DMS79 treated with DMSO at 0.1 percent for 48 hours (cell line): Measurements from ENCODE around the gene ENTPD3.

Source experiments
- DNase-seq: peaks from one replicate; lab custom pipeline; 2025; lab: John Stamatoyannopoulos, UW

ENTPD3 gene

DNA sequence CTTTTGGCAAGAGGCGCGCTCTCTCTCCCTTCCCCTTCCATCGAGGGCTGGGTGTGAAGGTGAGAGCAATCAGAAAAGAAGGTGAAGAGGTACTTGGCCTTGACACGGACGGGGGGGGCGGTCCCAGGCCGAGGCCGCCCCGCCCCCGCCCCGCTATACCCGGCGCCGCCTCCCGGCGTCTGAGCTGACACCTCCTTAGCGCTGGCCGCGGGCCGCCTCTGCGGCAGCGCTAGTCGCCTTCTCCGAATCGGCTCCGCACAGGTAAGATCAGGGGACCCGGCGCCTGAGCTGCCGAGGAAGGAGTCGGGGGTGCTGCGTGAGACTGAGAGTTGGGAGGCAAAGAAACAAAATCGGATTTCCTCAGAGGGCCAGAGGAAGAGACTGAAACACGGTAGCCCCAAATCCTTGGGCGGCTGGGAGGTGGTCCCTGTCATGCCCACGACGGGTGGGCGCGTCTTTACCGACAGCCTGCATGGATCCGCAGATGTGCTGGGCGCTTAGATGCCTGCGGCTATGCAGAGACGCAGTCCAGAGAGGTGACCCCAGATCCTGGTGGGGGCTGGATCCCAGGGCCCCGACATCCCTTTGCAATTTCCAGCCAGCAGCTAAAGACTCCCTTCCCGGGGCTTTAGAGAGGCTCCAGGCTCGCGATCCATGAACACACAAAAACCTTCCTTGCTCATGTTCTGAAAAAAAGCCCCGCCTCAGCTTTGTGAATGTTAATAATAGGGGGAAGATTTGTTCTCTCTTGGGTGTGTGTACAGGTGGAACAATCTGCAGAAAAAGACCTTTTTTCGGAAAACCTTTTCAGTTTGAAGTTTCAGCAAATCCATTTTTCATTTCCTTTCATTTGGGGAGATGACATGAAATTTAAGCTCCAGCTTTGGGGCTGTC lies at the start of gene ENTPD3:
TSS of gene ENTPD3 (plus strand) at position 184 of the 894 bp plus-strand sequence. CDS start 874 bp downstream, outside the sequence.
- peak; percentile 28 for DNase-seq

GRCh38 chr3:40339871-40340270 lies 47.1 kb upstream of the ENTPD3 start:
- DNase-seq = no peak

DNA sequence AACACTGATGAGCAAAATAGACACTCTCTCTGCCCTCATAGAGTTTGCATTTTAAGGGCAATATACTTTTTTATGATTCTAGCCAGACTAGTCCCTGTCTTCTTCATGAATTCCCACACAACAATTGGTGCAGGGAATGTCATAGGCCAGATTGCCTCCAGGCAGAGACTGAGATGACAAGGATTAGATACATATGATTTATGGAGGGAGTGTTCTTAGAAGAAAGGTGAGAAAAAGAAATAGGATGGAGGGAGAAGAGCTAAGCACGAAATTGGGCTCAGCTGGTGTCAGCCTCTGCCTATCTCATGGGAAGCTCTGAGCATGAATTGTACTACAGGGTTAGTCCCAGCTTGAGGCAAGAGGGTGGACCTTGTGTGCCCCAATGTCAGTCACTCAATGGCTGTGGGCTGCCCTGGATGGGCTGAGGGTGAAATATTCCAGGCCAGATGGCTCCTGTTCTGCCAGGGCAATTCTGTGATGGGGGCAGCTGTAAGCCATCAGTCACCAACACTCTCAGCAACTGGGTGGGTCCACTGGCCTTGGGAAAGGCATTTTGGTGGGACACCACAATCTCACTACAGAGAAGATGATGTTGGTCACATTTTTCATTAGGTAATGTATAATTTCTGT lies 46.3 kb upstream of the ENTPD3 start:
- no peak for DNase-seq

DNA sequence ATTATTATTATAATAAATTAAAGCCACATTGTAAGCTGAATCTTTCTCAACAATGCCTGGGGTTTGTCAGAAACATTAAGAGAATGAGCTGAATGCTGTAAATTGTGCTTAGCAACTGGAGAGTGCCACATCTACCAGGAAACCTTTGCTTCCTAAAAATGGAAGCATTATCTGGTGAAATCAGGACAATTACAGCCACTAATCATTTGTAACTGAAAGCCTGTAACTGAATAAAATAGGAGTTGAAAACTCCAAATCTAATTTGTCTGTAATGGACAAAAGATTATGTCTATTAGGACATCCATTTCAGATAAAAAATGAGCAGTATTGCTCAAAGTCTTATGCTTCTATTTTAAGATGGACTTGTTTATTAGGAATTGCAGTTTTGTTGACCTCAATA lies 45.3 kb upstream of the ENTPD3 start:
- DNase-seq = no peak

GRCh38 chr3:40350529-40350928 lies 36.5 kb upstream of the ENTPD3 start:
- no peak for DNase-seq

GRCh38 chr3:40355410-40355809 lies 31.6 kb upstream of the ENTPD3 start:
- DNase-seq = no peak

GRCh38 chr3:40358454-40358853 lies 28.5 kb upstream of the ENTPD3 start:
- DNase-seq = no peak

DNA sequence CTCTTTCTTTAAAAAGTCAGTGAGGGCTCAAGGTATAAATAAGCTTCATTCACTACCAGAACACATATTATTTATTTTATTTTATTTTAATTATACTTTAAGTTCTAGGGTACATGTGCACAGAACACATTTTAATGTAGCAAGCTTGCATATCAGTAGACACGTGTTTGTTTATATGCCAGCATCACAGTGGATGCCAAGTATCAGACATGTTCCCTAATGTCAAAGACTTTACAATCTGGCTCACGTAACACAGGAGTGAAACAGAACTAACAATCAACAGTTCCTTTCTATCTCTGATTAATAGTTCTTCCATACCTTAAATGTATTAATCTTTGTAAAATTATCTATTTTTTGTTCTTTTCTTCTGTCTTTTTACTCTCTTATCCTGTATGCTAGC lies 23.3 kb upstream of the ENTPD3 start:
- no peak for DNase-seq

DNA sequence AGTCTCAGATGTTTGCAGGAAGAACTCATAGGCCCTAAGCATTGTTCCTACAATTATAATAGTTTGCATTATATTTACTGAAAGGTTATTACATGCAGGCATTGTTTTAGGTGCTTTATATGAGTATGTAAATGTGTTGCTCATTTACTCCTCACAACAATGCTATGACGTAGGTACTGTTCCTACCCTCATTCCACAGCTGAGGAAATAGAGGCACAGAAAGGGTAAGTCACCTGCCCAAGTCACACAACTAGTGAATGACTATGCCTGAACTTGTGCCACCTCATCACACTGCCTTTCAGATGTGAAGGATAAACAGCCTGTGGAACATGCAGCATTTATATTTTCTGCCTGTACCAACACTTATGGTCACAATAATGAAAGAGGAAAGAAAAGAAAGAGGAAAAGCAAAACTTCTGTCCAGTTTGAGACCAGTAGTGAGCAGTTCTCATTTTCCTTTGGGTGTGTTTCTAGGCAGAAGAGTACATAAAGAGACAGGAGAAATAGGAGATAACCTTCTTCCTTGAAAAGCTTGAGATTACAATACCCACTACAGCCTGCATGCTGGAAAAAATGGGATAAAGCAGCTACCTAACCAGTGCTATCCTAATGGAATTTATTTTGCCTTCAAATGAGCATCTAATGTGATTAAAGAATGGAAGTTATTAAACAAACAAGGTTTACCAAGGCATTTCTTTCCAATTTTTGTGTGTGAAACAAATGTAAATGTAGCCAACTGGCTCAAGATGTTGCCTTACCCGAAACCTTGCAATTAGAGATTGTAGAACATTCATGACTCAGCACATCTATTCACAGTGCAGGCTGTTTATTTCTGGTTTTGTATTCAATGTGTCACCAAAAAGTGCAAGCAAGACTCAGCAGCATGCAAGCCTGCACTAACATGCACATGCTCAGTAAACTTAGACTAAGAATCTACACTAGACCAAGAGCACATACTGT lies 20.5 kb upstream of the ENTPD3 start:
- DNase-seq = no peak

GRCh38 chr3:40369716-40370115 lies 17.3 kb upstream of the ENTPD3 start:
- DNase-seq = no peak

DNA sequence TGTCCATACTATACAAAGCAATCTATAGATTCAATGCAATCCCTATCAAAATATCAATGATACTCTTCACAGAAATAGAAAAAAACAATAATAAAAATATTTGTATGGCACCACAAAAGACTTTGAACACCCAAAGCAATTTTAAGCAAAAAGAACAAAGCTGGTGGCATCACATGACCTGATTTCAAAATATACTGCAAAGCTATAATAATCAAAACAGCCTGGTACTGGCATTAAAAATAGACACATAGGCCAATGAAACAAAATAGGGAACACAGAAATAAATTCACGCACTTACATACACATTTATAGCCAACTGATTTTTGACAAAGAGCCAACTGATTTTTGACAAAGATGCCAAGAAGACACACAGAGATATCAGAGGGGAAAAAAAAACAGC lies 9.2 kb upstream of the ENTPD3 start:
- no peak for DNase-seq

GRCh38 chr3:40379674-40380306 lies 7.2 kb upstream of the ENTPD3 start:
- no peak for DNase-seq

DNA sequence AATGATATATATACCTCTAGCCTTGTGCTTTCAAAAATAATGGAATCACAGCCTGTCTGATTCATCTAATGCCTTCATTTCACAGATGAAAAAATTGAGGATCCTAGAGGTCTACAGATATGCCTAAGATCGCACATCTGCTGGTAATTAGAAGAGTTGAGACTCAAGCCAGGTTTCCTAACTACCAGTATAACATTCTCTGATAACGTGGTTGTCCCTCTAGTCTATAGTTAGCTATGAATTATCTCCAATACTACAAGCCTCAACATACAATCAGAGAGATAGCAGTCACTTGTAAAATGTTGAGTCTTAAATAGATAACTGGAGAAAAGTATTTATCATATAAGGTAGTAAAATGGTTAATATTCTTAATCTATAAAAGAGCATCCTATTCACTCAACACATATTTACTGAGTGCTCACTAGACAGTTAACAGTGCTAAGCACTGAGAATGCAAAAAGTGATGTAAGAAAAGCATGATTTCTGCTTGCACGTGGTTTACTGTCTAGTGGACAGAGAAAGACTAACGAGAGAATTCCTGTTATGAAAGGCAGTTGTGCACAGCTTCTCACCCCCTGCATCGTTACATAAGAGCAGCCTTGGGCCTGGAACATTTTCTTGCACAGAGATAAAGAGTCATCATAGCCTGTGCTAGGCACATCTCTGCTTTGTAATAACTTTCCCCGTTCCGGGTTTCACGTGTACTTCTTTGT lies 4.9 kb upstream of the ENTPD3 start:
- no peak for DNase-seq

- DNase-seq = no peak
Measured at GRCh38 chr3:40382617-40382979, 4.4 kb upstream of the ENTPD3 start.

DNA sequence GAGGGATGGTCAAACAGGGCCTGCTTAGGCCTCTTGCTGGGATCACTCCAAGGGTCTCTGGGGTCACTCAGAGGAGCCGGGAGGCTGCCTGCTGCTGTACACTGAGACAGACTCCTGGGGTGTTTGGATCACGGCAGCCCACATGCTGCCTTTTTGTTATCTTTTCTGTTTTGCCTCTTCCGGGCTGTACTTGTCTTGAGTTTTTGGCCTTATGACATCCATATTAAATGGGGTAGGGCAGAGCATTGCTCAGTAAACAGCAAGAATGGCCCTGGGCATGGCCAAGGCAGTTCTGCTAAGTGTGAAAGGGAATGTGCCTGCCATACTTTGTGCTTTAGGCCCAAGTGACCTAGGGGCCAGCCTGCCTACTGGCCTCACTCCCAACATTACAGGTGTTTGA lies 771 bp upstream of the ENTPD3 start:
- DNase-seq = no peak

DNA sequence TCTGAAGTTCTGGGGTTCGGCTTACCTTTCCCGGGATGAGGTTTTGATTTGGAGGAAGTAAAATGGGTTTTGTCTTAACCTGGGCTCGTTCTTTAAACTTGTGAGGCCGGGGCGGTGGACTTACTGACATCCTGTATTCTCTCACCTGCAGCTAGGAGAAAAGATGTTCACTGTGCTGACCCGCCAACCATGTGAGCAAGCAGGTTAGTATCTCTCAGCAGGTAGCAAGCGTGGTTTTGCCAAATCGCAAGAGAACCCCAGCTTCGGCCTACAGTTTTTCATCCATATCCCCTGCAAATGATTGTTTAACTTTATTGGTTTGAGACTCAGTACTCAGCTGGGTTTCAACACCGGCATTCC lies 891 bp downstream of the ENTPD3 start:
- DNase-seq = no peak

DNA sequence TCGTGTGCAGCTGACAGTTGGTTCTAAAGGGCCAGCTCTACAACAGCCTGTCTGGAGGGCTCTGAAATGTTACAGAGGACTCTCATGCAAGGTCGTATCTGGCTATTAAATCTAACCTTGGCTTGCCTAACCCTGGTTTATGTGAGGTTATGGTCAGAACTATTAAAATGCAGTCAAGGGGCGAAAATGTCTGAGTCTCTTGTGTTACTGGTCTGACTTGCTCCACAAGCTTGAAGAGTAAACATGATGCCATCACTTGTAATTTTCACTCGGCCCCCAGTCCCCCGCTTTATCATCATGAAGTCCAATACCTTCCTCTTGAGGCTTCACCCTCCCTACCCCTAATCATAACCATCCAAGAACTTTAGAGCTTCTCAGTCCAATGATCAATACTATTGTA lies 9.4 kb downstream of the ENTPD3 start:
- no peak for DNase-seq

DNA sequence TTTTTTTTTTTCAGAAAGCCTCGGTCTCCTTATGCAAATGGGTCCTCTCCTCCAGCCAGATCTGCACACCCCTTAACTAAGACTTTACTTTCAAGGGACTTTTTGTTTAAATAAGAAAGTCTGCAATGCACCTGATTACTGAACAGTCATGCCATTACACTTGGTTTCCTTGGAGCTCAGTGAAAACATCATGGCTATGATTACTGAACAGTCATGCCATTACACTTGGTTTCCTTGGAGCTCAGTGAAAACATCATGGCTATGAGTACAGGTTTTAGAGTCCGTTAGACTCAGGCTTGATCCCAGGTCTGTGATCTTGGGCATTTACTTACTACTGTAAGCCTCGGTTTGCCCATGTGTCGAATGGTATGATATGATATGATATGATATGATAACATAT lies 10.1 kb downstream of the ENTPD3 start:
- no peak for DNase-seq

GRCh38 chr3:40397912-40398311 lies 10.9 kb downstream of the ENTPD3 start:
- no peak for DNase-seq

- DNase-seq = no peak
Measured at GRCh38 chr3:40398346-40398745, 11.4 kb downstream of the ENTPD3 start.

DNA sequence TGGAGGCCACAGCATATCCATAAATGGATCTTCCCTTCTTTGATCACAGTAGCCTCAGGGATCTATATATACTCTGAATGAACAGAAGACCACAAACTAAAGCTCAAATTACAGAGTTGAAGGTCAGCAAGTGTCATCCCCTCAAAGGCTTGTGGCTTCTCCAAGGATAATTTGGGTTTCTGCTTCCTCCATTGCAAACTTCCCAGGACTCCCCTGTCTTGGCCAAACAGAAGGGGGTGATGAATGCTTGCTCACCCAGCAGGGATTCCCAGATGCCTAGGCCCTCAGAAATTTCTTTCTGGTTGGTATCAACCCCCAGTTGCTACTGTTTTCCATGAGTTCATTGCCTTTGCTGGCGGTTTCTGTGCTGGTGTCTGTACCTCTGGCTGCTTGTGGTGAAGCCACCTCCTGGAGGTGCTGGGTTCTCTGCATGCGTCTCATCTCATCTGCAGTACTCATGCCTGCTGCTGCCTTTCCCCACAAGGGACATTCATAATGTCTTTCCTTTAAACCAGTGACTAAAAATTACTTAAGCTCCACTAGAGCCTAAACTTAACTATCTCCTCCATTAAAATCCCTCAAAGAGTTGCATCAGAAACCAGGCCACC lies 17.7 kb downstream of the ENTPD3 start:
- DNase-seq = no peak
